Epithelial cell of prostate (primary cell): ENCODE results near the gene TMEM220.
A peak's percentile ranks its signal among the peaks of the same experiment; 100 is the strongest.

Source experiments
- DNase-seq: peaks from one replicate; pipeline ENCODE4 v3.0.0-alpha.2; 2011; ENCODE audit warnings: low read depth, low spot score
- H3K27ac ChIP-seq: fragments of 450-650 bp; 2 replicates; pipeline ENCODE4 v1.5.1; 2017; ENCODE audit warnings: mild to moderate bottlenecking

The TMEM220 gene

GRCh38 chr17:10729334-10730193 is at the start of gene TMEM220:
Gene TMEM220, minus strand, starts transcription at chr17:10730023. Its CDS starts 172 bp downstream, at chr17:10729851.
- H3K27ac ChIP-seq, result no peak within 1 kb of the TSS
- peak; percentile 3 for DNase-seq

GRCh38 chr17:10779609-10780008 is 49.8 kb upstream of the TMEM220 start:
- DNase-seq, result no peak
- H3K27ac ChIP-seq, result no peak overlapping the region

DNA sequence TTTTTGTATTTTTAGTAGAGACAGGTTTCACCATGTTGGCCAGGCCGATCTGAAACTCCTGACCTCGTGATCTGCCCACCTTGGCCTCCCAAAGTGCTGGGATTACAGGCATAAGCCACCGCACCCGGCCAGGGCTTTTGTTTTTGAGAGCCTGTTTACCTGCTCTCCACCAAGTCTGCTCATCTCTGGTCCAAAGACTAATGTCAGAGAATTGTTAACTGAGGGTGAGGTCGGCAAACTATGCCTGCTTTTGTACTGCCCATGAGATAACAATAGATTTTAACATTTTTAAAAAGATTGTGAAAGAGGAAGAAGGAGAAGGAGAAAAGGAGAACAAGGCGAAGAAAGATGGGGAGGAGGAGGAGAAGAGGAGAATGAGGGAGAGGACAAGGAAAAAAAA is 48.1 kb upstream of the TMEM220 start:
- no peak for DNase-seq

DNA sequence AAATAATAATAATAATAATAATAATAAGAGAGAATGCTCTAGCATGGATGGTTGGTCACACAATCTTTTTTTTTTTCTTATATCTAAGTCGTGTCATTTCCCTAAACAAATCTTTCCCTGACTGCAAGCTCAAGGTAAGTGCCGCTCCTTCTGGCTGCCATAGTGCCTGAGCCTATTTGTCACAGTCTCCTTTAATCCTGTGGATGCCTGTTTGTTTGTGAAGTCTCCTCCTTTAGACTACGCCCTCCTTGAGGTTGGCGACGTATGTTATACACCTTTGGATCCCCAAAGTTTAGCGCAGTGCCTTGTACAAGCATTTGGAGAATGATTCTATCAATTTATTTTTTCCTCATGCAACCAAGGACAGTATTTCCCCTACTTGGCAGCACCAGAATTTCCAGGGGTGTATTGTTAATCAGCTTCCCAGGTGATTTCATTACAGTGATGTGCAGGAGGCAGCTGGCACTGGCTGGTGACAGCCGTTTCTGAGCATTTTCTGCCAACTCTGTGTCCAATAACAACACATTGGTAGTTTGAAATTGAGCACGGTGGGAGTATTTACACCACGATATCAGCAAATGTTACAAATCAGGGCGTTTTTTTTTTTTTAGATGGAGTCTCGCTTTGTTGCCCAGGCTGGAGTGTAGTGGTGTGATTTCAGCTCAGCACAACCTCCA is 47.4 kb upstream of the TMEM220 start:
- no peak overlapping the region for H3K27ac ChIP-seq
- DNase-seq, result no peak

More for the DNA sequence above, 48.1 kb upstream of the TMEM220 start:
- H3K27ac ChIP-seq, result no peak overlapping the region

- H3K27ac ChIP-seq, result no peak overlapping the region
Measured at GRCh38 chr17:10776381-10776780, 46.6 kb upstream of the TMEM220 start.

DNA sequence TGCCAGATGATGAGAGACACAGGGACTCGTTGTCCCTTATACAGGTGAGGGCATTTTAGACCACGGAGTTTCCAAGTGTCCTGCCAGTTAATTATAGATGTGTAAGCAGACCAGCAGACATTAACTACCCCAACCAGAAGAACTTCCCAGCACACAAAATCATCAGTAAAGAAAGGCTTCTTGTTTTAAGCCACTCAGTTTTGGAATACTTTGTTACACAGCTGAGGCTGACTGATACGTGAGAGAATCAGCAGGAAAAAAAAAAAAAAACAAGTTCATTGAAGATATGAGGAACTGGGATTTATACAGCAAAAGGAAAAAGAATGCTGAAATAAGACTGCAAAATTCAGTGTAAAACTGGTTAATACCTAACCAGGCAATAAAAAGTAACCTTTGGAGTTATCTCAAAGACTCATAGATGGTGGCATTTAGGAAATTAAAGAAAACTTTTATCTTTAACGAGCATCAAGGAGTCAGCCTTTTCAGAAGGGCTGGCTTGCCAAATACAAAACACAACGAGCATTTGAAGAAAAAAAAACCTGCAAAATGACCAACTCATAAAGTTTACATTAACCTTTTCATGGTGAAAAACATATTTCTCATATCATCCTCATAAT is 46.0 kb upstream of the TMEM220 start:
- no peak overlapping the region for H3K27ac ChIP-seq
- no peak for DNase-seq

More at GRCh38 chr17:10776381-10776780, 46.6 kb upstream of the TMEM220 start:
- no peak for DNase-seq

- H3K27ac ChIP-seq, result no peak overlapping the region
- DNase-seq, result no peak
Measured at GRCh38 chr17:10775058-10775457, 45.2 kb upstream of the TMEM220 start.

DNA sequence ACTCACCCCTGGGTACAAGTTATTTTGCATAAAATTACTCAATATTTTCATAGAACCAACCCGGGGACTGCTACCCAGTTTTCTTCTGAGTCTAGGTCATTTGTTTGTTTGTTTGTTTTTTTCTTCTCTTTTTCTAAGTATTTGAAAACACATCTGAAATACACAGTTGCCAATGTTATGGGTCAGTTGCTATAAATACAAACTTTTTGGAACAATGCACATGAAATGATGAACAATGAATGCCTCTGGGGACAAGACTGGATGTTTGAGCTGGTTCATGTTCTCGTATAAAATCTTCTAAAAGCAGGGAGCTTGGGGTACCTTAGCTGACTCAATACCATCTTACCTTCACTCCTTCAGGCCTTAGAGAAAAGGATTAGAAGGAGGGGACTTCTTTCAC is 43.6 kb upstream of the TMEM220 start:
- DNase-seq, result no peak
- no peak overlapping the region for H3K27ac ChIP-seq

DNA sequence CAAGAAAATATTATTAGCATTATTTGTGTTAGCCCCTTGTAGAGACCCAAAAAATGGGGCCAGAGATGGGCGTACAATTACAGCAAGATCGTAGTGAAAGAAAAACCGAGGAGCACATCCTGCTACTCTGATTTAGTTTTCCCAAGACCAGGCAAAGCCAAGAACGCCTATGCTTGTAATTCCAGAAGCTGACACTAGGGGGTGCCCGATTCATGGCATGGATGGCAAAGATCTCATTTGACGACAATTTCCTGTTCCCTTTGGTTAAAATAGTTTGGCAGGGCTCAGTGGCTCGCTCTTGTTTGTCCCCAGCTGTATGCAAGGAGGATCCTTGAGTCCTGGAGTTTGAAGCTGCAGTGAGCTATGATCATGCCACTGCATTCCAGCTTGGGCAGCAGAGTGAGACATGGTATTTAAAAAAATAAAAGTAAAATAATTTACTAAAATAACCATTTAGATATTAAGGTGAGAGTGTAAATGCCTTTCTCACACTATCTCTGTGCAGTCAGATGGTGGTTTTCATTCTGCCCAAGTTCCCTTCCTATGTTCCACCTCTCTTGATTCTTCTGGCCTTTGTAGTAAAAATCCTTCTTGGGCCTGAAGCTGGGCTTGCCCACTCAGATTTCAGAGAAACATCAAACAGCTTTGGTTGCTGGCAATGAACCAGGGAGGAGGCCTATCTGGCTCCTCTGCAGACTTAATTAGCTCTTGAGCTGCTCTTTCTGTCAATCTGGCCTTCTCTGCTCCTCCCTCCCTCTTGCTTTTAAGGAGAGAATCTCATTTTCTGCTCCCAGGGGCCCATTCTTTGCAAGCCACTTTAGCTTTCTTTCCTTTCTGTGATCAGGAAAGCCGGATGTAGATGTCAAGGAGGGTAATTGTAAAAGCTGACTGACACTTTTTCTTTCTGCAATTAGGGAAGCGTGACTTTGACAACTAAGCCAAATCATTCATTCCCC is 42.9 kb upstream of the TMEM220 start:
- no peak overlapping the region for H3K27ac ChIP-seq
- DNase-seq, result no peak

- no peak for DNase-seq
- no peak overlapping the region for H3K27ac ChIP-seq
Measured at GRCh38 chr17:10771148-10771547, 41.3 kb upstream of the TMEM220 start.

DNA sequence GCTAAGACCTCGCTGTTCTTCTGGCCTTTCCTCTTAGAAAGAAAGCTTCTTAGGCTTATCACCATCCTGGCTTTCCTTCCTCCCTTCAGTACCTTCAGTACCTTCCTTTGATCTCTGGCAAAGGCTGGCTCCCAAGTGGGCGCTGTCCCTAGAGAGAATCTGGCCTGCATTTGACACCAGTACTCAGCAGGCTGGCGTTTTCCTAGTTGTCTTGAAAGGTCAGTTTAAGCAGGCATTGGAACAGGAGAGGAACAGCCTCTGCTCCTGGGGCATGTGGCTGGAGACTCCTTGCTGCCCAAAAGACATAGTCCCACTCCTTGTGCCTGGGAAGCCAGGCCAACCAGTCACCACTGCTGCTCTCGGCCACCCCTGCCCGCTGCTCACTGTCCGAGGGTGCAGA is 40.0 kb upstream of the TMEM220 start:
- H3K27ac ChIP-seq, result no peak overlapping the region
- DNase-seq, result no peak

GRCh38 chr17:10768750-10769251 is 39.0 kb upstream of the TMEM220 start:
- no peak for DNase-seq
- H3K27ac ChIP-seq, result no peak overlapping the region

DNA sequence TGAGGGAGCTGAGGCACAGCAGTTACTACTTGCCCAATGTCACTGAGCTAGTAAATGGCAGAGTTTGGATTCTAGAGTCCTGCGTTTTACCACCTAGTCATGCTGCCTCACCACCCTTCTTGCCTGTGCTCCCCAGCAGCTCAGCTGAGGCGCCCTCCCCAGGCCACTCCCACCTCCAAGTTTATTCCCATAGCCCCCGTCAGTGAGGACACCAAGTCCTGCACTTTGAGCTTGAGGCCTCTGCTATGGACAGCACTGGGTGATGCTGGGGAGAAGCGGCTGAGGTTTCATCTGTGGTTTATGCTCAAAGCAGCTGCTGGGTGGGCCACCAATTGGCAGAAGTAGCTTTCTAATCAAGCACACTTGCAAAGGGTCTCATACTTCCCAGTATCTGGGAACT is 37.4 kb upstream of the TMEM220 start:
- DNase-seq, result no peak
- no peak overlapping the region for H3K27ac ChIP-seq

- no peak for DNase-seq
- H3K27ac ChIP-seq, result no peak overlapping the region
Measured at GRCh38 chr17:10762037-10762436, 32.2 kb upstream of the TMEM220 start.

GRCh38 chr17:10761281-10761680 is 31.5 kb upstream of the TMEM220 start:
- no peak overlapping the region for H3K27ac ChIP-seq
- DNase-seq, result no peak

DNA sequence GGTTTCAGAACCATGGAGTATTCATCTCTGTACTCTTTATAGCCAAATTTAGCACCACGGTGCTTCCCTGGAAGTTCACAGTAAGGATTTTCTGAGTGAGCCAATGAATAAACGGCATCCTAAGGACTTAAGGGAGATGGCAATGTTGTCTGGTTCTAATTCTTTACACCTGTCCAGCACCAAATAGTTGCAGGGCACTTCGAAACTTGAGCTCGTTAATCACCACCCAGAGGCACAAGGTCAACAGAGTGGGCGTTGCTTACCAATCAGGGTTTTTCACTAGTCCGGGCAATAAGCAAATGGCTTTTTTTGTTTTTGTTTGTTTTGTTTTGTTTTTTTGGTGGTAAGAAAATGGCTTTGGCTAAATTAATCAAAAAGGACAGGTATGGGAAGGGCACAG is 28.2 kb upstream of the TMEM220 start:
- DNase-seq, result no peak
- no peak overlapping the region for H3K27ac ChIP-seq

GRCh38 chr17:10757647-10758046 is 27.8 kb upstream of the TMEM220 start:
- DNase-seq, result no peak
- H3K27ac ChIP-seq, result no peak overlapping the region

DNA sequence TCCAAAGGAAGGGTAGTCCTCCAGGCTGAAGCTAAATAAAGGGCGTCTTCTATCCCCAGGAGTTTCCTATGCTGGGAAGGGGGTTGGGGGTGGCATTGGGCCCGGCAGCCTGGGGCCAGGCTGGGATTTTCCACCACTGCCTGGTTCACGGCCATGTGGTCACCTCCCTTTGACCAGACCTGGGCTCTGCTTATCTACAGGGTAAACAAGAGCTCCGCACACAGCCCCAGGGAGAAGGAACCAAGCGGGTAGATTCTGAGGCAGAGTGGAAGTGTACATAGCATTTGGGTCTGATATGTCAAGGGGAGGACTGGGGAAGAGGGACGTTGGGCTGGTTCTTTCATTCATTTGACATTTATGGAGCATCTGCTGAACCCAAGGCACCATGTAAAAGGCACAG is 27.2 kb upstream of the TMEM220 start:
- DNase-seq, result no peak
- no peak overlapping the region for H3K27ac ChIP-seq

- no peak overlapping the region for H3K27ac ChIP-seq
- DNase-seq, result no peak
Measured at GRCh38 chr17:10756619-10757018, 26.8 kb upstream of the TMEM220 start.

- H3K27ac ChIP-seq, result no peak overlapping the region
Measured at GRCh38 chr17:10756185-10756584, 26.4 kb upstream of the TMEM220 start.

More at GRCh38 chr17:10756185-10756584, 26.4 kb upstream of the TMEM220 start:
- no peak for DNase-seq
